NCI-H2227 (cell line): Measurements from ENCODE around the gene TCEAL1.
"Not testable (repeated sequence)": the region's sequence is repeated elsewhere in the genome, so short reads cannot be mapped to it uniquely, and the experiment has no call there.

Experiments used
- DNase-seq: peaks from one replicate; lab custom pipeline; 2025; ENCODE audit not compliant: unreplicated experiment; lab: John Stamatoyannopoulos, UW

The TCEAL1 gene, protein sequence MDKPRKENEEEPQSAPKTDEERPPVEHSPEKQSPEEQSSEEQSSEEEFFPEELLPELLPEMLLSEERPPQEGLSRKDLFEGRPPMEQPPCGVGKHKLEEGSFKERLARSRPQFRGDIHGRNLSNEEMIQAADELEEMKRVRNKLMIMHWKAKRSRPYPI

GRCh38 chrX:103628386-103629317 is at the start of gene TCEAL1:
Gene TCEAL1, plus strand, starts transcription at chrX:103628975. Its CDS starts 942 bp downstream, at chrX:103629917.
- DNase-seq = peak; percentile 76

DNA sequence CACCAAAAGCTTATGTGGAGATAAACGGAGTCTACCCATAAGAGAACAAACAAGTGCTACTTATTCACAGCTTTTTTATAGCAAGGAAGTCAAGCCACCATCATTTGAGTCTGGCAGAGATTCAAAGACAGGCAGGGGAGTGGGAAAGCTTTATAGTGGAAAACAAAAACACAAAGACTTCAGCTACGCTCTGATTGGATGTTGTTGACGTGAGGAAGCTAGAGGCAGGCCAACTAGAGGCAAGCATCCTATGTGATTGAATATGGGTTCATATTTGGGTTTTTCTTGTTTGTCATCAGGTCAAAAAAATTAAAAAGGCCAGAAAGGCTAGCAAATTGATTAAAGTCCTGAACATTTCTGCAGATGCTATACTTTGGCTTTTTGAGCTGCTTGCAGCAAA is 44.2 kb upstream of the TCEAL1 start:
- peak; percentile 66 for DNase-seq

DNA sequence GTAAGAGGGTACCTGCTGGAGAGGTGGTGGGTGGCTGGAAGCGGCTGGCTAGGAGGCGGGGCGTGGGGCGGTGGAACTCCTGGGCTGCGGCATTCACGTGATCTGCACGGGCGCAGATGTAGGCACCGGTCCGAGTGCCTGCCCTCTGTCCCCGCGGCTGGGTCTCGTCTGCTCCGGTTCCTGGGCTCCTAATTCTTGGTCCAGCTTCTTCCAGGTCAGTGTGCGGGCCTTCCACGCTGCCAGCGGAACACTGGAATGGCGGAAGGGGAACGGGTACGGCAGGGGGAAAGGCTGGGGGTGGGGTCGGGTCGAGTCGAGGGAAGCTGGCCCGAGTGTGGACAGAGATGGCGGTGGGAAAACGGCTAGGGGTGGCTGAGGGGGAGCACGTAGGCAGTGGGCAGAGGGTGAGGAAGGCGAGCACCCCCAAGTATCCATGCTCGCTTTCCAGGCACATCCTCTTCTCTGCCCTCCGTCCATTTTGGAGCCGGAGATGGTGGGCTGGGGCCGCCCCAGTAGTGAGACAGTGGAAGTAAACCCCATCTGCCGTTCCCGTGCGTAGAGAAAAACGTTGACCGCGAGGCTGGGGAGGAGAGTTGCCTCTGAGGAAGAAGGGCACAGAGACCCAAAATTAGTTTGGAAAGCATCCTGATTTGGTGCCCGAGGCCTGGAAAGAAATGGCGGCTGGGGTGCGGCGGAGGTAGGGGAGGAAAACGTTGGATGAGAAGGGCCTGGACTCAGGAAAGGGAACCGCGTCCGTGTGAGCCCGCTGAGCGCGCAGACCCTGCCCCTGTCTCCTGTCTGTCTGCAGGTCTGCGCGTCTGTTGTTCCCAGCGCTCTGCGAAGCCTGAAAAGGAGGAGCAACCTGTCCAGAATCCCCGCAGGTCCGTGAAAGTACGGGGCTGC is 43.1 kb upstream of the TCEAL1 start, which contains the start of gene TCEAL4:
TSS of gene TCEAL4 (plus strand) at position 105 of the 903 bp plus-strand sequence. CDS start 1,161 bp downstream, outside the sequence.
- peak; percentile 73 for DNase-seq

DNA sequence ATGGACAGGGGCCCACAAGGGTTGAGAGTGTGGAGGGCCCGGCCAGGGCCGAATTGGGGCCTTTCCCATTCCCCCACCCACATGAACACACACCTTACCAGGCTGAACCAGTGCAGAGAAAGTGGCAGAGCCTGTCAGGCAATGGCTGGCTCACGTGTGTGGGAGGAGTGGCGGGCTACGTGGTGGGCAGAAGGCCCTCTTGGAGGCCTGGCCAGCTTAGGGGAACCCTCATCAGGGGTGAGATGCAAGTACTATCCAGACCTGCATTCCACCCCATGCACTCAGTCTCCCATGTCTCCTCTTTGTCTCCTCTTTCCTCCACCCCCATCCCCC is 42.5 kb upstream of the TCEAL1 start:
- peak; percentile 8 for DNase-seq

DNA sequence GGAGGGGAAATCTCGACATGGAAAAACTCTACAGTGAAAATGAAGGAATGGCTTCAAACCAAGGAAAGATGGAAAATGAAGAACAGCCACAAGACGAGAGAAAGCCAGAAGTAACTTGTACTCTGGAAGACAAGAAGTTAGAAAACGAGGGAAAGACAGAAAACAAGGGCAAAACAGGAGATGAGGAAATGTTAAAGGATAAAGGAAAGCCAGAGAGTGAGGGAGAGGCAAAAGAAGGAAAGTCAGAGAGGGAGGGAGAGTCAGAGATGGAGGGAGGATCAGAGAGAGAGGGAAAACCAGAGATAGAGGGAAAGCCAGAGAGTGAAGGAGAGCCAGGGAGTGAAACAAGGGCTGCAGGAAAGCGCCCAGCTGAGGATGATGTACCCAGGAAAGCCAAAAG is 42.1 kb upstream of the TCEAL1 start:
- DNase-seq = no peak

GRCh38 chrX:103592295-103592694 is 36.5 kb upstream of the TCEAL1 start:
- DNase-seq = not testable (repeated sequence)

DNA sequence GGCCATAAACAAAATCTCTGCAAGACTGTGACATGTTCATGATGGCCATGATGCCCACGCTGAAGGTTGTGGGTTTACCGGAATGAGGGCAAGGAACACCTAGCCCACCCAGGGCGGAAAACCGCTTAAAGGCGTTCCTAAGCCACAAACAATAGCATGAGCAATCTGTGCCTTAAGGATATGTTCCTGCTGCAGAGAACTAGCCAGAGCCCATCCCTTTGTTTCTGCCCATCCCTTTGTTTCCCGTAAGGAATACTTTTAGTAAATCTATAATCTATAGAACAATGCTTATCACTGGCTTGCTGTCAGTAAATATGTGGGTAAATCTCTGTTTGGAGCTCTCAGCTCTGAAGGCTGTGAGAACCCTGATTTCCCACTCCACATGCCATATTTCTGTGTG is 33.6 kb upstream of the TCEAL1 start:
- DNase-seq = not testable (repeated sequence)

DNA sequence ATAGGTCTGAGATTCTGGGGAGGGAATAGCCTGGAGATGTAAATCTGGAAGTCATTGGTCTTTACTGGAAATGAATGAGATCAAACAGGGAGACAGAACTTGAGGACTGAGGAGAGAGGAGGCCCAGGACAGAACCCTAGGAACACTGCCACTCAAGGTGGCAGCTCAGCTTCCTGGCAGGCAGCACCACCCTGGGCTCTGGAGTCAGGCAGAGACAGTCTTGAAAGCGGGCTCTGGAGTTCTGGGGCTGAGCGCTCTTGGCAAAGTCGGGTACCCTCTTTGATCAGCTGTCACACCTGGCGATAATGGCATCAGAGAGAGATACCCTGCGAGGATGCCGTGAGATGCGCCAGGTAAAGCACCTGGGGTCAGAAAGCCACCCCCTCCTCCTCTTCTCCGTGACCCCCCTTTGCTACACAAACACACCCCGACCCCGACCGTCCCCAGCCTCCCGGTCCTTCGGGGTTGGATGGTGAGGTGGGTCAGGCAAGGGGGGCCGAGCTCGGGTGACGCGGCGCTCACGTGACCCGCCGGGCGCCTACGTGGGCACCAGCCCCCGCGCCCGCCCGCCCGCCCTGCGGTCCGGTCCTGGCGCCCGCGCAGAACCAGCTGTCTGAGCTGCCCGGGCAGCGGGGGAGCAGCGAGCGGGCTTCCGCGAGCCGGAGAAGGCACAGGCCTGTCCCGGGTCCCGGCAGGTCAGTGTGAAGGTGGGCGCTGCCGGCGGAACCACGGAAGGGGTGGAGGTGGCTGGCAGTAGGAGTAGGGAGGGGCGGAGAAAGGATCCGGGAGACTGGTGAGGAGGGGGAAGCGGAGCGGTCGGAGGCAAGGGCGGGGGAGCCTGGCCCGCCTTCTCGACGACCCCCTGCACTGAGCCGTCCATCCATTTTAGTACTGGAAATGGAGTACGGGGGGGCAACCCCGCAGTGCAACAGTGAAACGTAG is 21.1 kb upstream of the TCEAL1 start, which contains the start of gene TCEAL3:
TSS of gene TCEAL3 (plus strand) at position 600 of the 942 bp plus-strand sequence. CDS start 1,102 bp downstream, outside the sequence.
- DNase-seq = peak; percentile 86

- peak; percentile 26 for DNase-seq
These were observed 20.3 kb upstream of the TCEAL1 start for GRCh38 chrX:103608306-103608963.

GRCh38 chrX:103610282-103610681 is 18.5 kb upstream of the TCEAL1 start:
- no peak for DNase-seq

DNA sequence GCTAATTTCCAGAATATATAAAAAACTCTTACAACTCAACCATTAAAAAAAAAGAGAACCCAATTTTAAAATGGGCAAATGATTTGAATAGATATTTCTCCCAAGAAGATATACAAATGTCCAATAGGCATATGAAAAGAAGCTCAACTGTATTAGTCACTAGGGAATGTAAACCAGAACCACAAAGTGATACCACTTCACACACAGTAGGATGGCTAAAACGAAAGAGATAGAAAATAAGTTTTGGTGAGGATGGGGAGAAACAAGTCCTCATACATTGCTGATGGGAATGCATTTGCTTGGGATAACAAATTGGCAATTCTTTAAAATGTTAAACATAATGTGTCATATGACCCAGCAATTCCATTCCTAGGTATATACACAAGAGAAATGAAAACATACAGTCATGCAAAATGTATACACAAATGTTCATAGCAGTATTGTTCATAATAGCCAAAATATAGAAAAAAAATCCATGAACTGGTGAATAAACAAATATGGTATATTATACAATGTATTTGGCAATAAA is 15.3 kb upstream of the TCEAL1 start:
- DNase-seq = no peak

DNA sequence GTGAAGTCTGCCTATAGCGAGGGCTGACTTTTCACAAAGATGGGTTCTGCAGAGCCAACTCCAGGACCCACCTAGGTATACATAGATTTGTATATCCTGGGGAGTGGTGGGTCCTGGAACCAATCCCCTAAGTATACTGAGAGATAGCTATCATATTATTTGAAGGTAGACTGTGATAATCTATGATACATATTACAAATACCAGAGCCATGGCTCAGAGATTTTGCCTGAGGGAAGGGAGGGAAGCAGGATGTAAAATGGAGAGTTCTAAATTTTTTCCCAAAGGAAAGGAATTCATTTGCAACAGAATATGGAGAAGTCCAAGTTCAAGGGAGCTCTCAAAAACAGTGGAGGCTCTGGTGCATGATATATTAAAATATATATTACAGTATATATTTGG is 13.8 kb upstream of the TCEAL1 start:
- no peak for DNase-seq

DNA sequence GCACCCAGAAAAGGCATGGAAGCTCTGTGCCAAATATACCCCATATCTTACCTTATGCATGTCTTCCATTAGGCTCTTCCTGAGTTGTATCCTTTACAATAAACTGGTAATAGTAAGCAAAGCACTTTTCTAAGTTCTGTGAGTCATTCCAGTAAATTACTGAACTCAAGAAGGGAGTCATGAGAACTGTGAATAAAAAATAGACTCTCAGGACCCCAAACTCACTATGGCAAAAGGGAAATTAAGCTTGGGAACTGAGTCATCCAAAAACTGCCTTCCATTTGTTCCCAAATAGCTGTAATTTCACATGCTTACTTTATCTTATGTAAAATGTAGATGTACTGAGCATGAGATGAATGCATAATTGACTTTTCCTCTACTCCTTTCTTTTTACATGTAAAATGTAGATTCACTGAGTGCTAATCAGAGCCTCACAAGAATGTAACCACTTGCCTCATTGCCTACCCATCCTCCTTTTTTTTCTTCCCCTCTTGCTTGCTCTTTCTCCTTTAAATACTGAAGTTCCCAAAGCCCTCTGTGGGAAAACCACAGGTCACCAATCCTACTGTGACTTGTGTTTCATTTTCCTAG is 12.9 kb upstream of the TCEAL1 start:
- no peak for DNase-seq

DNA sequence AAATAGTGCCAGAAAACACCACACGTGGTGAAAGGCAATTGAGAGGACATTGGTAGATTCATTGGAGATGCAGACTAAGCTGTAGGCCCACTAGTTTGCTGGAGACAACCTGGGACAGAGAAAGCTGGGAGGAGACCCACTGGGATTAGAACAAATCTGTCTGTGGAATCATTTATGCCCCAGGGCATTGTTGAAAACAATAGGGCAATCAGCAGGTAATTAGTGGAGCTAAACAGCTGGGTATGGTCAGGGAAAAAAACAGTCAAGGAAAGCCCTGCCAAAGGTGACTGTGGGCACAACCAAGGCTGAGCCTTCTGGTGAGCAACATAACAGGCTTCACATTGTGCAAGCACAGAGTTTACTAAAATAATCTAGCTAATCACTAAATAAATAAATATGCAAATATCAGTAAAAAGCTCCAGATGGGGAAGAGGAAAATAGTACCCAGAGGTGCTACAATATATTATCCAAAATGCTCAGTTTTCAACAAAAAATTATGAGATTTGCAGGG is 12.0 kb upstream of the TCEAL1 start:
- DNase-seq = no peak

GRCh38 chrX:103624111-103624510 is 4.7 kb upstream of the TCEAL1 start:
- peak; percentile 65 for DNase-seq

DNA sequence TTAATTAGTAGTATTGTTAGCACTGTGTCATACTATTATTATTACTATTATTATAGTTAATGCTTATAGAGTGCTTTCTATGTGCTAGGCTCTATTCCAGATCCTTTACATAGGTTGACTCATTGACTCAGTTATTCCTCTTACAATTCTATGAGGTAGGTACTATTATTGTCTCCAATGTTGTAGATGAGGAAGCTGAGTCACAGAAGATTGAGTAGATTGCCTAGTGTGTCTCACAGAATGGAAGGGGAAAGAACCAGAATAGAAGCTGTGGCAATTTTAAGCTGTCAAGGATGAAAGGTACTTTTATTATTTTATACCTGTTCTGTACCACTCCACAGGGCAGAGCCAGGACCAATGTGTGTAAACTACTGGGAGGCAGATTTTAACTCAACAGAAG is 1.9 kb upstream of the TCEAL1 start:
- DNase-seq = no peak

- DNase-seq = peak; percentile 88
These were observed 769 bp downstream of the TCEAL1 start for GRCh38 chrX:103629318-103630170.

DNA sequence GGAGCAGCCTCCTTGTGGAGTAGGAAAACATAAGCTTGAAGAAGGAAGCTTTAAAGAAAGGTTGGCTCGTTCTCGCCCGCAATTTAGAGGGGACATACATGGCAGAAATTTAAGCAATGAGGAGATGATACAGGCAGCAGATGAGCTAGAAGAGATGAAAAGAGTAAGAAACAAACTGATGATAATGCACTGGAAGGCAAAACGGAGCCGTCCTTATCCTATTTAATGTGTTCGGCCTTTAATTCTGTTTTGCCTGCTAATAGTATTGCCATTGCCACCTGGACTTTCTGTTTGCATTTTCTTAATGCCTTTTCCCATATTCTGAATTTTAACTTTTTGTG is 1.4 kb downstream of the TCEAL1 start:
- no peak for DNase-seq
